B cell (primary cell): Measurements from ENCODE around the gene RNF32. TPM values are rescaled to one million over a fixed set of nuclear protein-coding genes. Genes with fewer than 3 reads are reported as not detected.

Experiments used
- ATAC-seq: fragments of 200-7000 bp; cut with Tn5 transposase; one replicate; pipeline ENCODE4 v1.10.0; 2021; ENCODE audit warnings: low read depth, mild to moderate bottlenecking, moderate number of reproducible peaks, moderate library complexity
- CTCF ChIA-PET: fragments of 350-600 bp; sonication (Branson Sonifier 250); formaldehyde crosslinking; loops from one replicate; lab custom pipeline; 2021; ENCODE audit warnings: antibody characterized with exemption, inconsistent platforms; lab: Charles Lee
- POLR2A ChIA-PET: fragments of 350-600 bp; sonication (Branson Sonifier 250); formaldehyde crosslinking; loops from one replicate; lab custom pipeline; 2021; ENCODE audit warnings: antibody characterized with exemption; lab: Charles Lee
- DNase-seq: peaks from one replicate; pipeline ENCODE4 v3.0.0; 2013
- H2AFZ ChIP-seq: 2 replicates; pipeline ENCODE4 v1.6.1; 2012; ENCODE audit warnings: mild to moderate bottlenecking, low read depth, low read length; ENCODE audit not compliant: insufficient read depth, poor library complexity, severe bottlenecking
- H3K27ac ChIP-seq, 2 donors: 1 replicate in 1 of 2; 2 replicates in 1 of 2; pipeline ENCODE4 v1.5.1; 2012 to 2013; ENCODE audit warnings: low read length in 2 of 2, mild to moderate bottlenecking in 2 of 2, moderate library complexity in 1 of 2
- H3K27me3 ChIP-seq, 4 experiments: fragments of 200-600 bp in 1 of 4; sonication (generic) in 1 of 4; replicated peaks in 1 of 4; 1 replicate in 2 of 4; 2 replicates in 2 of 4; pipeline versions ENCODE4 v1.6.1 to v1.7.0; 2013 to 2016; ENCODE audit warnings: low read length in 3 of 4, mild to moderate bottlenecking in 2 of 4, mixed read lengths in 1 of 4, moderate library complexity in 1 of 4; ENCODE audit not compliant: insufficient read depth in 4 of 4, control insufficient read depth in 3 of 4; ENCODE audit errors: control extremely low read depth in 1 of 4
- H3K36me3 ChIP-seq, 2 experiments: replicated peaks in 1 of 2; 1 replicate in 1 of 2; 2 replicates in 1 of 2; pipeline versions ENCODE4 v1.6.1 to v1.7.1; 2013; ENCODE audit warnings: low read length in 1 of 2; ENCODE audit not compliant: insufficient read depth in 2 of 2, control insufficient read depth in 1 of 2; ENCODE audit errors: control extremely low read depth in 1 of 2, extremely low read depth in 1 of 2
- H3K4me1 ChIP-seq, 2 donors: fragments of 200-600 bp in 1 of 2; sonication (generic) in 1 of 2; 1 replicate in 1 of 2; 2 replicates in 1 of 2; pipeline versions ENCODE4 v1.5.1 to v1.6.1; 2013 to 2017; ENCODE audit warnings: low read length in 2 of 2; ENCODE audit not compliant: control insufficient read depth in 2 of 2, insufficient read depth in 2 of 2
- H3K4me2 ChIP-seq: replicated peaks from 2 replicates; pipeline ENCODE3; 2012; ENCODE audit warnings: mild to moderate bottlenecking, low read depth, low read length; ENCODE audit not compliant: poor library complexity, severe bottlenecking
- H3K4me3 ChIP-seq, 5 experiments: fragments of 200-600 bp in 1 of 5; sonication (generic) in 1 of 5; 1 replicate in 3 of 5; 2 replicates in 2 of 5; pipeline versions ENCODE4 v1.5.1 to v1.7.0; 2011 to 2016; ENCODE audit warnings: low read length in 4 of 5, mild to moderate bottlenecking in 4 of 5, low read depth in 2 of 5, control low read depth in 1 of 5, moderate library complexity in 1 of 5; ENCODE audit not compliant: insufficient read depth in 1 of 5; ENCODE audit errors: control extremely low read depth in 1 of 5, extremely low read depth in 1 of 5
- H3K79me2 ChIP-seq: fragments of 200-600 bp; sonication (generic); one replicate; pipeline ENCODE4 v1.6.0; 2016; ENCODE audit warnings: low read length; ENCODE audit not compliant: control insufficient read depth, insufficient read depth
- H3K9ac ChIP-seq: fragments of 200-600 bp; sonication (generic); 2 replicates; pipeline ENCODE4 v1.6.1; 2017; ENCODE audit warnings: mild to moderate bottlenecking, low read length, moderate library complexity
- H3K9me3 ChIP-seq, 3 donors: one replicate each; pipeline versions ENCODE4 v1.6.1 to v1.7.1; 2013; ENCODE audit warnings: low read length in 2 of 3; ENCODE audit not compliant: control insufficient read depth in 2 of 3, insufficient read depth in 1 of 3; ENCODE audit errors: control extremely low read depth in 1 of 3
- H4K20me1 ChIP-seq: 2 replicates; pipeline ENCODE4 v1.6.0; 2012; ENCODE audit warnings: mild to moderate bottlenecking, low read length; ENCODE audit not compliant: insufficient read depth, control insufficient read depth, poor library complexity, severe bottlenecking
- H3K27ac Mint-ChIP-seq: one replicate; pipeline ENCODE4 v1.8.0; 2021; ENCODE audit warnings: mixed read lengths
- H3K27me3 Mint-ChIP-seq: one replicate; pipeline ENCODE4 v1.8.0; 2021; ENCODE audit warnings: mixed read lengths
- H3K4me1 Mint-ChIP-seq: one replicate; pipeline ENCODE4 v1.8.0; 2021; ENCODE audit warnings: mixed read lengths
- H3K4me3 Mint-ChIP-seq: one replicate; pipeline ENCODE4 v1.8.0; 2021; ENCODE audit warnings: mixed read lengths
- H3K9me3 Mint-ChIP-seq: one replicate; pipeline ENCODE4 v1.8.0; 2022; ENCODE audit warnings: mixed read lengths; ENCODE audit not compliant: insufficient read depth
- CTCF ChIP-seq: fragments of 200-600 bp; IDR thresholded peaks from one replicate; pipeline ENCODE4 v1.8.0; 2022; ENCODE audit warnings: antibody characterized with exemption, mild to moderate bottlenecking
- EZH2 ChIP-seq: IDR thresholded peaks from 2 replicates; pipeline ENCODE4 v1.6.1; 2012; ENCODE audit warnings: borderline replicate concordance, low read depth, mild to moderate bottlenecking, moderate library complexity, low read length; ENCODE audit not compliant: insufficient read depth, poor library complexity, severe bottlenecking
- WGBS: methylation state at CpG from one replicate; pipeline ENCODE4 v1.1.5; 2013; ENCODE audit warnings: missing lambda C conversion rate; ENCODE audit not compliant: insufficient coverage; 5-methylcytosine and 5-hydroxymethylcytosine counted together
- intact Hi-C: fragments of 100-400 bp; cut with micrococcal nuclease; formaldehyde crosslinking; loops from one replicate; pipeline ENCODE4 v1.10.0; 2022
- polyA plus RNA-seq: library from polyadenylated mRNA; depleted of rRNA; stranded (reverse); fragments of >200 nt; gene quantifications from 2 replicates; pipeline ENCODE4 v1.2.3, GENCODE V29; 2012
- total RNA-seq, 2 donors: library from RNA; stranded (reverse); fragments of 120-200 nt in 1 of 2; gene quantifications; 1 replicate in 1 of 2; 2 replicates in 1 of 2; pipeline versions ENCODE4 v1.2.3 to v1.2.4, GENCODE V29; 2013 to 2022

RNF32 gene
- total and polyA plus RNA-seq, 2 donors (not counting 1 experiment from before 2014, with no cell fraction given): 1.6 to 2.3 TPM

DNA sequence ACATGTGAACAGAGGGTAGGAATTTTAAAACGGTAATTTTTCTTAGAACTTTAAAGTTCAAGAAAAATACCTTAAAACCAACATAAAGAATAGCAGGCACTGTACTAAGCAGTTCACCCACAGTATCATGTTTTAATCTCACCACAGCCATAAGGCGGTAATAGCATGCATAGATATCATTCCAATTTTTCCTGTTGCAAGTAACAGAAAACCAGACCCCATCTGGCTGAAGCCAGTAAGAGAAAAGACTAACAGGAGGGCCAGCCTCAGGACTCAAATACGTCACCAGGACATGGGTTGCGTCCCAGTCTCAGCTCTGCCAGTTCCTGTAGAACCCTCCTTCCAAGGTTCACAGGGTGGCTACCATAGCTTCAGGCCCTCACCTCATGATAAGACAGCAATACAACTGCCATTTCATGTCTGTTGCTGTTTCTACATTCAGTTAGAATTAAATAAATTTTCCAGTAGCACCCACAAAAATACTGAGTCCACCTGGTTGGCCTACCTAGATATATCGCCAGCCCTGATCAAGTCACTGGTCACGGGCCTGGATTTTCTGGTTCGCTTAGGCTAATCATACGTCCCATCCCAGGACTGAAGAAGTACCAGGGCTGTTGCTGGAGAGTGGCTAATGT is 2.0 kb upstream of the RNF32 start:
- DNase-seq: no peak
- ChIA-PET CTCF (no interaction called here), POLR2A (no interaction called here)
- 98% methylated on average over 4 of the region's 8 CpGs for WGBS
- intact Hi-C loops: no loop called here
- H3K4me3 Mint-ChIP-seq: peak overlapping the region; percentile 96
- no peak for ATAC-seq
- Histone ChIP-seq H3K79me2 (peaks cover 5% of the 10 kb centered on the region), H3K4me2 (no peak overlapping the region), H3K9me3 (peaks cover 0 to 17% (median 0%) of the 10 kb centered on the region in 3 donors), H3K4me1 (peaks cover 11 to 26% of the 10 kb centered on the region in 2 donors), H3K36me3 (no peaks in the 10 kb centered on the region), H3K27me3 (peaks cover 0 to 4% (median 0%) of the 10 kb centered on the region in 4 experiments), H2AFZ (no peak overlapping the region), H3K9ac (no peak overlapping the region), H4K20me1 (no peaks in the 10 kb centered on the region), H3K27ac (no peak overlapping the region), H3K4me3 (no peak overlapping the region)
- H3K4me1 Mint-ChIP-seq: peaks cover 36% of the 10 kb centered on the region
- no peaks in the 10 kb centered on the region for H3K27me3 Mint-ChIP-seq
- peaks cover 5% of the 10 kb centered on the region for H3K9me3 Mint-ChIP-seq
- TF ChIP-seq EZH2 (no peak), CTCF (no peak)
- no peak overlapping the region for H3K27ac Mint-ChIP-seq

DNA sequence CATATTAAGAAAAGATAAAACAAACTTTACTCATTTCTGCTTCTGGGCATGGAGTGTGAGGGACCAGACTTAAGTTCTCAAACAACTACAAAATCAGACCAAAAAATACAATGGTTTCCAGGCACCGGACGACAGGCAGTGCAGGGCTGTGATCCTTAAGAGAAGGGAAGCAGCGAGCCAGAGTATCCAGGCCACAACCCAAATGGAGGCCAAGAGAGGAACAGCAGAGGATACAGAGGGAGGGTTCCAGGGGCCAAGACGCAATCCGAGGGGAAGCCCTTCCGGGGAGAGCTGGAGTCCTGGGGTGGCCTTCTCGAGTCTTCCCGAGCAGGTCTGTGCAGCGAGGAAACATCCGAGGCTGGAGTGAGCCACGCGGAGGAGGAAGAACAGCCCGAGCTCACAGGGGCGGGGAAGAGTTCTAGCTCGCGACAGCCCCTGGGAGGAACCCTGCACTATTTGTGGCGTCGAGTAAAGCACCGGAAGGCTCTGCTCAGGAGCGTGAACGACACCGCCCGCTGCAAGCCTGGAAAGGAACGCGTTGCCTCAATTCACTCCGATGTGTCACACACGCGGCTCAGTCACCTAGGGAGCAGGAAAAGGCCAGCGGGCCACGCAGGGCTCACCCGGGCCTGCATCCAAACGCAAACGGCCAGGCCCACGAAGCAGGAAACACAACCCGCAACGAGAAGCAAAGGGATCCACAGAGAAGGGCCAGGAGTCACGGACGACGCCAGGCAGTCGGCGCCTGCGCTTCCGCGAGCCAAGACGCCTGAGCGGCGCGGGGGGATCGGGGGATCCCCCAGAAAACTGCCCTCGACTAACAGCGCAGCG is 933 bp upstream of the RNF32 start:
- peaks cover 0 to 4% (median 0%) of the 10 kb centered on the region in 4 experiments for H3K27me3 ChIP-seq
- TF ChIP-seq CTCF (no peak), EZH2 (no peak)
- no peaks in the 10 kb centered on the region for H3K36me3 ChIP-seq
- peak overlapping the region in 4 of 5 experiments; percentile 64 to 96 (median 85) for H3K4me3 ChIP-seq
- H3K27ac ChIP-seq: peak overlapping the region; percentile 54 to 98
- Mint-ChIP-seq H3K4me3 (peak overlapping the region; percentile 96), H3K27me3 (no peaks in the 10 kb centered on the region), H3K9me3 (peaks cover 5% of the 10 kb centered on the region), H3K27ac (peak overlapping the region; percentile 91), H3K4me1 (peaks cover 36% of the 10 kb centered on the region)
- no peaks in the 10 kb centered on the region for H4K20me1 ChIP-seq
- H3K4me2 ChIP-seq: peak overlapping the region; percentile 90
- 64% methylated on average over 50 of the region's 52 CpGs for WGBS
- H3K9me3 ChIP-seq: peaks cover 0 to 17% (median 0%) of the 10 kb centered on the region in 3 donors
- H3K9ac ChIP-seq: peak overlapping the region; percentile 97
- H3K4me1 ChIP-seq: peaks cover 11 to 26% of the 10 kb centered on the region in 2 donors
- ATAC-seq: no peak
- H2AFZ ChIP-seq: peak overlapping the region; percentile 93
- DNase-seq: no peak
- CTCF ChIA-PET: no interaction called here
- H3K79me2 ChIP-seq: peaks cover 5% of the 10 kb centered on the region
- intact Hi-C loops: loop anchor here (2.0 to 5.0 kb wide), 5 partner anchors 253 to 1341 kb away; partner anchors contain the start of genes DNAJB6, LMBR1 and UBE3C
- POLR2A ChIA-PET: no interaction called here
